IMR-90 (cell line): ENCODE measurements around the gene DDX20.

ENCODE experiments used
- BHLHE40 ChIP-seq: fragments of 150-350 bp; IDR thresholded peaks from 2 replicates; pipeline ENCODE4 v1.6.1; 2016; ENCODE audit warnings: mild to moderate bottlenecking, low read depth, low read length
- CEBPB ChIP-seq: IDR thresholded peaks from 2 replicates; pipeline ENCODE4 v1.6.1; 2012; ENCODE audit warnings: low read depth, low read length, improper control_type of control experiment
- CHD1 ChIP-seq: IDR thresholded peaks from 2 replicates; pipeline ENCODE4 v1.6.1; 2012; ENCODE audit warnings: low read depth, low read length, improper control_type of control experiment
- CTCF ChIP-seq: conservative IDR thresholded peaks from 2 replicates; pipeline ENCODE4 v1.5.1; 2012; ENCODE audit warnings: mild to moderate bottlenecking, low read depth, low read length, improper control_type of control experiment
- FOS ChIP-seq: fragments of 150-350 bp; IDR thresholded peaks from 2 replicates; pipeline ENCODE4 v1.6.1; 2016; ENCODE audit warnings: low read depth, low read length
- MAFK ChIP-seq: IDR thresholded peaks from 2 replicates; pipeline ENCODE4 v1.6.1; 2012; ENCODE audit warnings: low read depth, low read length, improper control_type of control experiment
- MXI1 ChIP-seq: IDR thresholded peaks from 2 replicates; pipeline ENCODE4 v1.6.1; 2012; ENCODE audit warnings: low read depth, mild to moderate bottlenecking, low read length, moderate library complexity, borderline replicate concordance
- POLR2A ChIP-seq: IDR thresholded peaks from 2 replicates; pipeline ENCODE4 v1.6.1; 2012; ENCODE audit warnings: mild to moderate bottlenecking, low read depth, low read length
- RAD21 ChIP-seq: IDR thresholded peaks from 2 replicates; pipeline ENCODE4 v1.6.1; 2012; ENCODE audit warnings: low read length, improper control_type of control experiment
- RCOR1 ChIP-seq: IDR thresholded peaks from 2 replicates; pipeline ENCODE4 v1.6.1; 2012; ENCODE audit warnings: mild to moderate bottlenecking, low read length, improper control_type of control experiment; ENCODE audit not compliant: insufficient replicate concordance
- RFX5 ChIP-seq: IDR thresholded peaks from 2 replicates; pipeline ENCODE4 v1.8.0; 2012; ENCODE audit warnings: low read depth, mild to moderate bottlenecking, low read length, moderate library complexity
- SMC3 ChIP-seq: fragments of 150-350 bp; IDR thresholded peaks from 2 replicates; pipeline ENCODE4 v1.6.1; 2016; ENCODE audit warnings: low read depth, mild to moderate bottlenecking, antibody characterized with exemption, low read length, moderate library complexity
- USF2 ChIP-seq: fragments of 150-350 bp; IDR thresholded peaks from 2 replicates; pipeline ENCODE4 v1.6.1; 2017; ENCODE audit warnings: mild to moderate bottlenecking, antibody characterized with exemption, low read length, low read depth

GRCh38 chr1:111739925-111740765 lies 15.6 kb upstream of the DDX20 start:
- no peak for TF ChIP-seq POLR2A
- TF ChIP-seq CTCF, result no peak
- no peak for TF ChIP-seq RFX5
- no peak for TF ChIP-seq MAFK
- no peak for TF ChIP-seq FOS
- no peak for TF ChIP-seq MXI1
- no peak for TF ChIP-seq CEBPB
- TF ChIP-seq SMC3, result no peak
- TF ChIP-seq BHLHE40, result no peak
- TF ChIP-seq USF2, result no peak
- no peak for TF ChIP-seq CHD1
- no peak for TF ChIP-seq RCOR1
- no peak for TF ChIP-seq RAD21
